Keratinocyte (primary cell): Measurements from ENCODE around the gene GRIP1. TPM values are rescaled to one million over a fixed set of nuclear protein-coding genes. Genes with fewer than 3 reads are reported as not detected.

Source experiments
- DNase-seq: peaks from one replicate; pipeline ENCODE4 v3.0.0-alpha.2; 2011; ENCODE audit warnings: low read depth, missing footprints, low spot score
- FAIRE-seq: peaks from 2 replicates; lab custom pipeline; 2011; peaks lifted over from hg19 to GRCh38; lab: Jason Lieb, UNC
- H2AFZ ChIP-seq: 2 replicates; pipeline ENCODE4 v1.6.0; 2012; ENCODE audit warnings: low read length, control low read depth, inconsistent platforms; ENCODE audit not compliant: control insufficient read depth
- H3K27ac ChIP-seq: 2 replicates; pipeline ENCODE4 v1.5.1; 2011; ENCODE audit warnings: low read length; ENCODE audit not compliant: control insufficient read depth, insufficient read depth
- H3K27me3 ChIP-seq: 3 replicates; pipeline ENCODE4 v1.6.0; 2011; ENCODE audit warnings: low read length; ENCODE audit not compliant: control insufficient read depth, insufficient read depth; ENCODE audit errors: extremely low read depth
- H3K36me3 ChIP-seq, 2 experiments: 2 replicates in 1 of 2; 3 replicates in 1 of 2; pipeline ENCODE4 v1.5.1; 2011; ENCODE audit warnings: low read length in 2 of 2, mild to moderate bottlenecking in 1 of 2; ENCODE audit not compliant: control insufficient read depth in 2 of 2, insufficient read depth in 2 of 2; ENCODE audit errors: extremely low read depth in 1 of 2
- H3K4me1 ChIP-seq: 3 replicates; pipeline ENCODE4 v1.5.1; 2011; ENCODE audit warnings: low read length; ENCODE audit not compliant: control insufficient read depth, insufficient read depth; ENCODE audit errors: extremely low read depth
- H3K4me2 ChIP-seq: 3 replicates; pipeline ENCODE4 v1.6.0; 2011; ENCODE audit warnings: low read depth, low read length; ENCODE audit not compliant: control insufficient read depth, insufficient read depth; ENCODE audit errors: extremely low read depth
- H3K4me3 ChIP-seq, 3 experiments: fragments of 200-600 bp in 1 of 3; sonication (generic) in 1 of 3; 2 replicates in 2 of 3; 3 replicates in 1 of 3; pipeline ENCODE4 v1.5.1; 2011 to 2016; ENCODE audit warnings: low read length in 3 of 3, mild to moderate bottlenecking in 3 of 3, control low read depth in 2 of 3, inconsistent platforms in 1 of 3, low read depth in 1 of 3, mixed read lengths in 1 of 3, mixed run types in 1 of 3, moderate library complexity in 1 of 3; ENCODE audit not compliant: control insufficient read depth in 2 of 3, insufficient read depth in 2 of 3; ENCODE audit errors: extremely low read depth in 1 of 3
- H3K79me2 ChIP-seq: 2 replicates; pipeline ENCODE4 v1.6.0; 2012; ENCODE audit warnings: low read length; ENCODE audit not compliant: control insufficient read depth, insufficient read depth
- H3K9ac ChIP-seq: 3 replicates; pipeline ENCODE4 v1.6.0; 2011; ENCODE audit warnings: low read length; ENCODE audit not compliant: control insufficient read depth, insufficient read depth; ENCODE audit errors: extremely low read depth
- H3K9me1 ChIP-seq: 3 replicates; pipeline ENCODE4 v1.6.0; 2011; ENCODE audit warnings: low read length; ENCODE audit not compliant: control insufficient read depth, insufficient read depth; ENCODE audit errors: extremely low read depth
- H3K9me3 ChIP-seq: 2 replicates; pipeline ENCODE4 v1.5.1; 2012; ENCODE audit warnings: low read depth, low read length; ENCODE audit not compliant: control insufficient read depth
- H4K20me1 ChIP-seq: 3 replicates; pipeline ENCODE4 v1.6.0; 2011; ENCODE audit warnings: low read length; ENCODE audit not compliant: control insufficient read depth, insufficient read depth; ENCODE audit errors: extremely low read depth
- CTCF ChIP-seq, 3 experiments: IDR thresholded peaks in 1 of 3; conservative IDR thresholded peaks in 1 of 3; optimal IDR thresholded peaks in 1 of 3; 2 replicates in 2 of 3; 3 replicates in 1 of 3; pipeline versions ENCODE3 to v1.5.1; 2011; ENCODE audit warnings: low read length in 3 of 3, mild to moderate bottlenecking in 3 of 3, moderate library complexity in 2 of 3, control low read depth in 1 of 3, inconsistent platforms in 1 of 3; ENCODE audit not compliant: insufficient read depth in 2 of 3; ENCODE audit errors: extremely low read depth in 1 of 3
- EZH2 ChIP-seq: IDR thresholded peaks from one replicate; pipeline ENCODE4 v1.6.1; 2012; ENCODE audit warnings: inconsistent platforms, mild to moderate bottlenecking, low read length, moderate library complexity
- dilution Hi-C: fragments of 300-500 bp; cut with MboI; formaldehyde crosslinking; loops from one replicate; pipeline ENCODE4 v1.7.0; 2020; ENCODE audit warnings: low sequenced_read_pairs; ENCODE audit not compliant: extremely low pct_ligation_motif_present
- polyA plus RNA-seq, 5 experiments: library from polyadenylated mRNA; depleted of rRNA in 3 of 5; stranded (reverse) in 3 of 5; stranded (forward) in 1 of 5; unstranded in 1 of 5; fragments of >200 nt; gene quantifications; 1 replicate in 1 of 5; 2 replicates in 3 of 5; 3 replicates in 1 of 5; pipeline versions ENCODE4 v1.2.1 to v1.2.3, GENCODE V29; 2011 to 2012; ENCODE audit warnings: missing spikeins in 2 of 5, low read depth in 1 of 5, low replicate concordance in 1 of 5

Gene GRIP1
- polyA plus RNA-seq, 1 donor (not counting 4 experiments of a cell fraction or from before 2014, with no cell fraction given), result 6.7 TPM

GRCh38 chr12:66539431-66539830 lies 139.4 kb downstream of the GRIP1 start:
- dilution Hi-C loops, result no loop called here
- no peak overlapping the region for H3K4me2 ChIP-seq
- H4K20me1 ChIP-seq, result no peaks in the 10 kb centered on the region
- no peaks in the 10 kb centered on the region for H3K79me2 ChIP-seq
- no peak for FAIRE-seq
- no peaks in the 10 kb centered on the region for H3K9me3 ChIP-seq
- H2AFZ ChIP-seq, result no peak overlapping the region
- no peak for TF ChIP-seq CTCF (optimal IDR thresholded peaks at IDR 0.05 in 1 of 3, IDR thresholded peaks at IDR 0.05 in 1 of 3, conservative IDR thresholded peaks at IDR 0.05 in 1 of 3; ENCODE audit: extremely low read depth in 1 of 3, insufficient read depth in 2 of 3, low read length in 3 of 3)
- TF ChIP-seq EZH2, result no peak
- no peak overlapping the region for H3K4me3 ChIP-seq
- no peak for DNase-seq
- no peaks in the 10 kb centered on the region for H3K4me1 ChIP-seq
- H3K9ac ChIP-seq, result no peak overlapping the region
- H3K9me1 ChIP-seq, result no peaks in the 10 kb centered on the region
- no peak overlapping the region for H3K27ac ChIP-seq
- H3K27me3 ChIP-seq, result no peaks in the 10 kb centered on the region
- H3K36me3 ChIP-seq, result no peaks in the 10 kb centered on the region

GRCh38 chr12:66538970-66539369 lies 139.9 kb downstream of the GRIP1 start:
- H3K9me1 ChIP-seq, result no peaks in the 10 kb centered on the region
- H3K4me2 ChIP-seq, result no peak overlapping the region
- no peaks in the 10 kb centered on the region for H4K20me1 ChIP-seq
- no peak overlapping the region for H3K27ac ChIP-seq
- peak; percentile 20 for FAIRE-seq
- TF ChIP-seq CTCF (optimal IDR thresholded peaks at IDR 0.05 in 1 of 3, IDR thresholded peaks at IDR 0.05 in 1 of 3, conservative IDR thresholded peaks at IDR 0.05 in 1 of 3; ENCODE audit: extremely low read depth in 1 of 3, insufficient read depth in 2 of 3, low read length in 3 of 3), result no peak
- TF ChIP-seq EZH2, result no peak
- no peak for DNase-seq
- no peak overlapping the region for H2AFZ ChIP-seq
- H3K36me3 ChIP-seq, result no peaks in the 10 kb centered on the region
- no peaks in the 10 kb centered on the region for H3K4me1 ChIP-seq
- H3K27me3 ChIP-seq, result no peaks in the 10 kb centered on the region
- no peaks in the 10 kb centered on the region for H3K79me2 ChIP-seq
- H3K9me3 ChIP-seq, result no peaks in the 10 kb centered on the region
- dilution Hi-C loops, result no loop called here
- no peak overlapping the region for H3K4me3 ChIP-seq
- H3K9ac ChIP-seq, result no peak overlapping the region
